DOHH2 (cell line): ENCODE results near the gene ATP8A2.

Experiments
- H3F3A ChIP-seq: fragments of 200-600 bp; sonication (generic), shearing (Covaris generic); 2 replicates; pipeline ENCODE4 v1.6.0; 2016; ENCODE audit warnings: antibody characterized with exemption, mild to moderate bottlenecking; ENCODE audit not compliant: control insufficient read depth, insufficient read depth
- H3K27ac ChIP-seq: fragments of 200-600 bp; sonication (generic); 2 replicates; pipeline ENCODE4 v1.5.1; 2014; ENCODE audit warnings: low read depth, mild to moderate bottlenecking, low read length, moderate library complexity
- H3K27me3 ChIP-seq: fragments of 200-600 bp; sonication (generic); 2 replicates; pipeline ENCODE4 v1.6.1; 2014; ENCODE audit warnings: mild to moderate bottlenecking, low read length, mixed read lengths; ENCODE audit not compliant: control insufficient read depth
- H3K36me3 ChIP-seq: fragments of 200-600 bp; sonication (generic); 2 replicates; pipeline ENCODE4 v1.6.1; 2014; ENCODE audit warnings: mild to moderate bottlenecking, low read length, moderate library complexity, mixed read lengths; ENCODE audit not compliant: control insufficient read depth
- H3K4me1 ChIP-seq: fragments of 200-600 bp; sonication (generic); 2 replicates; pipeline ENCODE4 v1.6.1; 2014; ENCODE audit warnings: mild to moderate bottlenecking, low read length, mixed read lengths; ENCODE audit not compliant: control insufficient read depth
- H3K4me2 ChIP-seq: fragments of 200-600 bp; sonication (generic); 2 replicates; pipeline ENCODE4 v1.6.0; 2014; ENCODE audit warnings: mild to moderate bottlenecking, low read length, moderate library complexity
- H3K4me3 ChIP-seq: fragments of 200-600 bp; sonication (generic); 2 replicates; pipeline ENCODE4 v1.5.1; 2014; ENCODE audit warnings: mild to moderate bottlenecking, low read length, mixed read lengths
- H3K79me2 ChIP-seq: fragments of 200-600 bp; sonication (generic); 2 replicates; pipeline ENCODE4 v1.6.1; 2014; ENCODE audit warnings: mild to moderate bottlenecking, low read length, mixed read lengths; ENCODE audit not compliant: control insufficient read depth
- H3K9me2 ChIP-seq: fragments of 200-600 bp; sonication (generic); replicated peaks from 2 replicates; pipeline ENCODE4 v1.6.1; 2014; ENCODE audit warnings: mild to moderate bottlenecking, low read length, mixed read lengths; ENCODE audit not compliant: control insufficient read depth
- H3K9me3 ChIP-seq: fragments of 200-600 bp; sonication (generic); 2 replicates; pipeline ENCODE4 v1.6.1; 2014; ENCODE audit warnings: antibody characterized with exemption, low read length, mixed read lengths; ENCODE audit not compliant: control insufficient read depth, insufficient read depth
- H4K20me1 ChIP-seq: fragments of 200-600 bp; sonication (generic); 2 replicates; pipeline ENCODE4 v1.6.0; 2014; ENCODE audit warnings: low read depth, mild to moderate bottlenecking, antibody characterized with exemption, low read length, moderate library complexity; ENCODE audit not compliant: control insufficient read depth, insufficient read depth
- EZH2phosphoT487 ChIP-seq: fragments of 200-600 bp; sonication (generic); IDR thresholded peaks from 2 replicates; pipeline ENCODE4 v1.6.1; 2017; ENCODE audit warnings: borderline replicate concordance, mild to moderate bottlenecking, antibody characterized with exemption, low read length, moderate library complexity, mixed read lengths
- TF ChIP-seq, protein P1 (sequence below): fragments of 200-600 bp; sonication (generic); IDR thresholded peaks from one replicate; pipeline ENCODE4 v1.5.1; 2014; ENCODE audit warnings: antibody characterized with exemption, mild to moderate bottlenecking, low read depth, low read length; ENCODE audit not compliant: poor library complexity, severe bottlenecking

ATP8A2 gene

GRCh38 chr13:25518441-25518840, 146.7 kb downstream of the ATP8A2 start:
- no peaks in the 10 kb centered on the region for H3F3A ChIP-seq
- H3K4me2 ChIP-seq, result no peak overlapping the region
- H3K27me3 ChIP-seq, result no peaks in the 10 kb centered on the region
- TF ChIP-seq, protein P1, sequence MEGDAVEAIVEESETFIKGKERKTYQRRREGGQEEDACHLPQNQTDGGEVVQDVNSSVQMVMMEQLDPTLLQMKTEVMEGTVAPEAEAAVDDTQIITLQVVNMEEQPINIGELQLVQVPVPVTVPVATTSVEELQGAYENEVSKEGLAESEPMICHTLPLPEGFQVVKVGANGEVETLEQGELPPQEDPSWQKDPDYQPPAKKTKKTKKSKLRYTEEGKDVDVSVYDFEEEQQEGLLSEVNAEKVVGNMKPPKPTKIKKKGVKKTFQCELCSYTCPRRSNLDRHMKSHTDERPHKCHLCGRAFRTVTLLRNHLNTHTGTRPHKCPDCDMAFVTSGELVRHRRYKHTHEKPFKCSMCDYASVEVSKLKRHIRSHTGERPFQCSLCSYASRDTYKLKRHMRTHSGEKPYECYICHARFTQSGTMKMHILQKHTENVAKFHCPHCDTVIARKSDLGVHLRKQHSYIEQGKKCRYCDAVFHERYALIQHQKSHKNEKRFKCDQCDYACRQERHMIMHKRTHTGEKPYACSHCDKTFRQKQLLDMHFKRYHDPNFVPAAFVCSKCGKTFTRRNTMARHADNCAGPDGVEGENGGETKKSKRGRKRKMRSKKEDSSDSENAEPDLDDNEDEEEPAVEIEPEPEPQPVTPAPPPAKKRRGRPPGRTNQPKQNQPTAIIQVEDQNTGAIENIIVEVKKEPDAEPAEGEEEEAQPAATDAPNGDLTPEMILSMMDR, result no peak
- no peak for TF ChIP-seq EZH2phosphoT487
- H3K79me2 ChIP-seq, result no peaks in the 10 kb centered on the region
- no peaks in the 10 kb centered on the region for H4K20me1 ChIP-seq
- H3K36me3 ChIP-seq, result no peaks in the 10 kb centered on the region
- H3K4me3 ChIP-seq, result no peak overlapping the region
- no peaks in the 10 kb centered on the region for H3K9me2 ChIP-seq
- H3K9me3 ChIP-seq, result no peaks in the 10 kb centered on the region
- H3K4me1 ChIP-seq, result no peaks in the 10 kb centered on the region
- H3K27ac ChIP-seq, result no peak overlapping the region

DNA sequence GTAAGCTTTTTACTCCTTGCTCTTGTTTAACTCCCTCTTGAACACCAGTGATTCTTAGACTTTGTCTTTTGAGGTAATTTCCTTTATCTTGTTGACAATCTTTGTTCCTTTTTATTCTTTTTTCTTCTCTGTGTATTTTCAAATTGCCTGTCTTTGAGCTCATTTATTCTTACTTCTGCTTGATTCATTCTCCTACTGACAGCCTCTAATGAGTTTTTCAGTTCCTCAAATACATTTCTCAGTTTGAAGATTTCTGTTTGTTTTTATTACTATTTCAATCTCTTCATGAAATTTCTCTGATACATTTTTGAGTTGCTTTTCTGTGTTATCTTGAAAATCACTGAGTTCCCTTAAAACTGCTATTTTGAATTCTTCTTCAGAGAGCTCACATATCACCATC, 154.1 kb downstream of the ATP8A2 start:
- no peak for TF ChIP-seq EZH2phosphoT487
- TF ChIP-seq, protein P1, result no peak
- Histone ChIP-seq H3K4me2 (no peak overlapping the region), H3K9me3 (no peaks in the 10 kb centered on the region), H3K36me3 (no peaks in the 10 kb centered on the region), H4K20me1 (no peaks in the 10 kb centered on the region), H3K9me2 (no peaks in the 10 kb centered on the region), H3K79me2 (no peaks in the 10 kb centered on the region), H3K27me3 (no peaks in the 10 kb centered on the region), H3K4me3 (no peak overlapping the region), H3F3A (no peaks in the 10 kb centered on the region), H3K27ac (no peak overlapping the region), H3K4me1 (no peaks in the 10 kb centered on the region)

- no peaks in the 10 kb centered on the region for H3K9me3 ChIP-seq
- no peaks in the 10 kb centered on the region for H3K4me1 ChIP-seq
- H3K4me2 ChIP-seq, result no peak overlapping the region
- no peaks in the 10 kb centered on the region for H3K9me2 ChIP-seq
- no peaks in the 10 kb centered on the region for H3F3A ChIP-seq
- no peaks in the 10 kb centered on the region for H3K79me2 ChIP-seq
- H3K4me3 ChIP-seq, result no peak overlapping the region
- TF ChIP-seq EZH2phosphoT487, result no peak
- TF ChIP-seq, protein P1, result no peak
- H3K36me3 ChIP-seq, result no peaks in the 10 kb centered on the region
- H3K27ac ChIP-seq, result no peak overlapping the region
- no peaks in the 10 kb centered on the region for H4K20me1 ChIP-seq
- H3K27me3 ChIP-seq, result peaks cover 6% of the 10 kb centered on the region
Measured at GRCh38 chr13:25528266-25528665, 156.5 kb downstream of the ATP8A2 start.

GRCh38 chr13:25529425-25529824, 157.7 kb downstream of the ATP8A2 start:
- no peaks in the 10 kb centered on the region for H3K9me3 ChIP-seq
- no peak for TF ChIP-seq EZH2phosphoT487
- TF ChIP-seq, protein P1, result no peak
- no peaks in the 10 kb centered on the region for H4K20me1 ChIP-seq
- no peak overlapping the region for H3K4me3 ChIP-seq
- peaks cover 6% of the 10 kb centered on the region for H3K27me3 ChIP-seq
- H3K36me3 ChIP-seq, result no peaks in the 10 kb centered on the region
- no peaks in the 10 kb centered on the region for H3K9me2 ChIP-seq
- no peaks in the 10 kb centered on the region for H3F3A ChIP-seq
- no peak overlapping the region for H3K27ac ChIP-seq
- no peak overlapping the region for H3K4me2 ChIP-seq
- no peaks in the 10 kb centered on the region for H3K79me2 ChIP-seq
- no peaks in the 10 kb centered on the region for H3K4me1 ChIP-seq
